ENCODE measurements around the gene PCNP. TPM values are rescaled to one million over a fixed set of nuclear protein-coding genes. Genes with fewer than 3 reads are reported as not detected.

PCNP gene
- polyA plus RNA-seq, 1 experiment = 25.9 TPM

DNA sequence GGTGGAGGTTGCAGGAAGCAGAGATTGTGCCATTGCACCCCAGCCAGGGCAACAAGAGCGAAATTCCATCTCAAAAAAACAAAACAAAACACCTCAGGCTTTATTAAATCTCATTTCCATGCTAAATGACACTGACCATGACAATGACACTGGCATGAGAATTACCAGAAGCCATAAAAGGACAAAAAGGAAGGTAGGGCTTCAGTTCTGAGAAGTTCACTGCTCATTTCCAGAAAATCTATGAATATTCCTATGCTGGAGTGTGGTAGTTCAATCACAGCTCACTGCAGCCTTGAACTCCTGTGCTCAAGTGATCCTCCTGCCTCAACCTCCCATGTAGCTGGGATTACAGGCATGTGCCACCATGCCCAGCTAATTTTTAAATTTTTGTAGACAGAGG is 44.7 kb downstream of the PCNP start:
- Histone ChIP-seq H3K36me3 (ENCODE audit: control insufficient read depth, insufficient read depth, low read length) (no peaks in the 10 kb centered on the region), H3K27me3 (ENCODE audit: control insufficient read depth, insufficient read depth, low read length) (no peaks in the 10 kb centered on the region), H3K4me3 (ENCODE audit: low read depth, low read length) (no peak overlapping the region)
- ChIA-PET POLR2A (no interaction called here), CTCF (no interaction called here)
- TF ChIP-seq, protein P1, sequence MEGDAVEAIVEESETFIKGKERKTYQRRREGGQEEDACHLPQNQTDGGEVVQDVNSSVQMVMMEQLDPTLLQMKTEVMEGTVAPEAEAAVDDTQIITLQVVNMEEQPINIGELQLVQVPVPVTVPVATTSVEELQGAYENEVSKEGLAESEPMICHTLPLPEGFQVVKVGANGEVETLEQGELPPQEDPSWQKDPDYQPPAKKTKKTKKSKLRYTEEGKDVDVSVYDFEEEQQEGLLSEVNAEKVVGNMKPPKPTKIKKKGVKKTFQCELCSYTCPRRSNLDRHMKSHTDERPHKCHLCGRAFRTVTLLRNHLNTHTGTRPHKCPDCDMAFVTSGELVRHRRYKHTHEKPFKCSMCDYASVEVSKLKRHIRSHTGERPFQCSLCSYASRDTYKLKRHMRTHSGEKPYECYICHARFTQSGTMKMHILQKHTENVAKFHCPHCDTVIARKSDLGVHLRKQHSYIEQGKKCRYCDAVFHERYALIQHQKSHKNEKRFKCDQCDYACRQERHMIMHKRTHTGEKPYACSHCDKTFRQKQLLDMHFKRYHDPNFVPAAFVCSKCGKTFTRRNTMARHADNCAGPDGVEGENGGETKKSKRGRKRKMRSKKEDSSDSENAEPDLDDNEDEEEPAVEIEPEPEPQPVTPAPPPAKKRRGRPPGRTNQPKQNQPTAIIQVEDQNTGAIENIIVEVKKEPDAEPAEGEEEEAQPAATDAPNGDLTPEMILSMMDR (IDR thresholded peaks at IDR 0.05; ENCODE audit: insufficient read depth, low read depth, low read length) = no peak
- no peak for DNase-seq (ENCODE audit: low read depth)

DNA sequence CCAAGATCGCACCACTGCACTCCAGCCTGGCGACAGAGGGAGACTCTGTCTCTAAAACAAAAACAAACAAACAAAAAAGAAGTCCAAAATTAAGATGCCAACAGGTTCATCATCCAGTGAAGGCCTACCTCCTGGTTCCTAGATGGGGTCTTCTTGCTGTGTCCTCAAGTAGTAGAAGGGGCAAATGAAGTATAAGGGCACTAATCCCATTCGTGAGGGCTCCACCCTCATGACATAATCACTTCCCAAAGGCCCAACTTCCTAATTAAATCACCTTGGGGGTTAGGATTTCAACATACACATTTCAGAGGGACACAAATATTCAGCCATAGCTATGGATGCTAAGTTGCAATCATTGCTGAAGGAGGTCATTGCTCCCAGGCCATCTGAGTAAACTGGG is 45.8 kb downstream of the PCNP start:
- ChIA-PET POLR2A (no interaction called here), CTCF (interaction anchor here (1.3 kb wide), 1 partner anchor 12 kb away, joined by 3 read pairs; no protein-coding TSS in a partner anchor)
- Histone ChIP-seq H3K4me3 (ENCODE audit: low read depth, low read length) (no peak overlapping the region), H3K27me3 (ENCODE audit: control insufficient read depth, insufficient read depth, low read length) (no peaks in the 10 kb centered on the region), H3K36me3 (ENCODE audit: control insufficient read depth, insufficient read depth, low read length) (no peaks in the 10 kb centered on the region)
- TF ChIP-seq, protein P1 (IDR thresholded peaks at IDR 0.05; ENCODE audit: insufficient read depth, low read depth, low read length) = no peak
- DNase-seq (ENCODE audit: low read depth) = no peak

DNA sequence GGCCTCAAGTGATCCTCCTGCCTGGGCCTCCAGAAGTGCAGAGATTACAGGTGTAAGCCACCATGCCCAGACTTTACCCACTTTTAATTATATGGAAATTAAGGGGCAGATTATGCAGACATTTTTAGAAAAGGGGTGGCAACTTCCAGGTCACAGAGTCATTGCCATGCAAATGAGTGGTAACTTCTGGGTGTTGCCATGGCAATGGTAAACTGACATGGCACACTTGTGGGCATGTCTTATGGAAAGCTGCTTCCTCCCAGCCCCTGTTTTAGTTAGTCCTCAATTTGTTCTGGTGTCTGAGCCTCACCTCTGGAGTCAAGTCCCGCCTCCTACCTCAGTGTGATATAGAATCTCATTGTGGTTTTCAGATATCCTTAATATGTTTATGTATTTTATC is 49.7 kb downstream of the PCNP start:
- Histone ChIP-seq H3K4me3 (ENCODE audit: low read depth, low read length) (no peak overlapping the region), H3K36me3 (ENCODE audit: control insufficient read depth, insufficient read depth, low read length) (no peaks in the 10 kb centered on the region), H3K27me3 (ENCODE audit: control insufficient read depth, insufficient read depth, low read length) (no peaks in the 10 kb centered on the region)
- TF ChIP-seq, protein P1 (IDR thresholded peaks at IDR 0.05; ENCODE audit: insufficient read depth, low read depth, low read length) = no peak
- DNase-seq (ENCODE audit: low read depth) = no peak
- CTCF ChIA-PET = interaction anchor here (1.1 kb wide), 1 partner anchor 8 kb away, joined by 3 read pairs; no protein-coding TSS in a partner anchor
- POLR2A ChIA-PET = interaction anchor here (0.7 kb wide), 1 partner anchor 15 kb away, joined by 6 read pairs; no protein-coding TSS in a partner anchor

DNA sequence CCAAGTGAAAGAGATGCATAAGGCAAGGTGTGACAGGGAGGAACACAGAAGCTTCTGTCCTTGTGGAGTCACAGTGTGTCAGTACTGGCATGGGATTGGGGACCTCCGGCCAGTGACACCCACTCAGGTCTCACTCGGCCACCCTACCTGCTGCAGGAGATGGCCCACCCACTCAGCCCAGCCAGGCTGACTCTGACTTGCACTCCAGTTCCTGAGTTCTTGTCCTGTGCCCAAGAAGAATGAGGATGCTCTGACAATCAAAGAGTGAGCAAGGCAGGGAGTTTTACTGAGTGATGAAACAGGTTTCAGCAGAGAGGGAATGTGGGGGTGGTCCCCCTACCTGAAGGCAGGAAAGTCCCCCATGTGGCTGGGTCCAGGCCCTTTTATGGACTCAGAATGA is 50.9 kb downstream of the PCNP start:
- Histone ChIP-seq H3K36me3 (ENCODE audit: control insufficient read depth, insufficient read depth, low read length) (no peaks in the 10 kb centered on the region), H3K4me3 (ENCODE audit: low read depth, low read length) (no peak overlapping the region), H3K27me3 (ENCODE audit: control insufficient read depth, insufficient read depth, low read length) (no peaks in the 10 kb centered on the region)
- ChIA-PET POLR2A (no interaction called here), CTCF (interaction anchor here (1.1 kb wide), 1 partner anchor 9 kb away, joined by 3 read pairs; no protein-coding TSS in a partner anchor)
- TF ChIP-seq, protein P1 (IDR thresholded peaks at IDR 0.05; ENCODE audit: insufficient read depth, low read depth, low read length) = no peak
- no peak for DNase-seq (ENCODE audit: low read depth)

DNA sequence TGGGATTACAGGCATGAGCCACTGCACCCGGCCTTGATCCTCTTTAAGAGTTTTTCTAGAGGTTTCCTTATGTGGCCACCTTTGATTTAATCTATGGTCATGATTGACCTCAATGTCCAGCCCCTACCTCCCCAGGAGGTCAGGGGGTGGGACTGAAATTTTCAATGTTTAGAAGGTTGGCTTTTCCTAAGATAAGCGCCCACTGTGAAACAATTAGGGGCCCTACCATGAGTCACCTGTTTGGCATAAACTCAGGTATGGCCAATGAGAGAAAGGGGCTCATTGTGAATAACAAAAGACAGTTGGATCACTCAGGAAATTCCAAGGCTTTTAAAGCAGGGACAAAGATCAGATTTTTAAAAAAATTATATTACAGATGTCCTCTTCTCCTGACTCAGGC is 51.9 kb downstream of the PCNP start:
- CTCF ChIA-PET = interaction anchor here (1.5 kb wide), 1 partner anchor 9 kb away, joined by 3 read pairs; no protein-coding TSS in a partner anchor
- Histone ChIP-seq H3K36me3 (ENCODE audit: control insufficient read depth, insufficient read depth, low read length) (no peaks in the 10 kb centered on the region), H3K27me3 (ENCODE audit: control insufficient read depth, insufficient read depth, low read length) (no peaks in the 10 kb centered on the region), H3K4me3 (ENCODE audit: low read depth, low read length) (no peak overlapping the region)
- TF ChIP-seq, protein P1 (IDR thresholded peaks at IDR 0.05; ENCODE audit: insufficient read depth, low read depth, low read length) = no peak
- POLR2A ChIA-PET = no interaction called here
- no peak for DNase-seq (ENCODE audit: low read depth)
